ENCODE data around the gene HIPK1.
"Not testable (repeated sequence)": the region's sequence is repeated elsewhere in the genome, so short reads cannot be mapped to it uniquely, and the experiment has no call there.

The HIPK1 gene

GRCh38 chr1:113943028-113943811 is 14.1 kb downstream of the HIPK1 start:
- peak in 1 of 2 experiments; percentile 49 for DNase-seq
- TF ChIP-seq POLR2A (IDR thresholded peaks at IDR 0.05; ENCODE audit: low read length) = no peak
- TF ChIP-seq GATA1 (IDR thresholded peaks at IDR 0.05; ENCODE audit: low read depth, low read length) = no peak

GRCh38 chr1:113945329-113945728 is 16.2 kb downstream of the HIPK1 start:
- no peak for TF ChIP-seq GATA1 (IDR thresholded peaks at IDR 0.05; ENCODE audit: low read depth, low read length)
- TF ChIP-seq POLR2A (IDR thresholded peaks at IDR 0.05; ENCODE audit: low read length) = no peak

GRCh38 chr1:113946112-113946511 is 17.0 kb downstream of the HIPK1 start:
- TF ChIP-seq POLR2A (IDR thresholded peaks at IDR 0.05; ENCODE audit: low read length) (no peak), GATA1 (IDR thresholded peaks at IDR 0.05; ENCODE audit: low read depth, low read length) (no peak)
- DNase-seq = no peak

More at GRCh38 chr1:113945329-113945728, 16.2 kb downstream of the HIPK1 start:
- DNase-seq = no peak

GRCh38 chr1:113946678-113947387 is 17.7 kb downstream of the HIPK1 start:
- peak in 1 of 2 experiments; percentile 21 for DNase-seq
- no peak for TF ChIP-seq GATA1 (IDR thresholded peaks at IDR 0.05; ENCODE audit: low read depth, low read length)
- TF ChIP-seq POLR2A (IDR thresholded peaks at IDR 0.05; ENCODE audit: low read length) = no peak

- no peak for TF ChIP-seq GATA1 (IDR thresholded peaks at IDR 0.05; ENCODE audit: low read depth, low read length)
- no peak for TF ChIP-seq POLR2A (IDR thresholded peaks at IDR 0.05; ENCODE audit: low read length)
- DNase-seq = no peak
Observed at GRCh38 chr1:113947388-113948107, 18.4 kb downstream of the HIPK1 start.

- not testable (repeated sequence) for DNase-seq
Observed at GRCh38 chr1:113948151-113948550, 19.0 kb downstream of the HIPK1 start.

GRCh38 chr1:113949007-113949406 is 19.9 kb downstream of the HIPK1 start:
- no peak for TF ChIP-seq POLR2A (IDR thresholded peaks at IDR 0.05; ENCODE audit: low read length)
- no peak for TF ChIP-seq GATA1 (IDR thresholded peaks at IDR 0.05; ENCODE audit: low read depth, low read length)
- peak; percentile 48 to 66 for DNase-seq

- no peak for DNase-seq
- no peak for TF ChIP-seq GATA1 (IDR thresholded peaks at IDR 0.05; ENCODE audit: low read depth, low read length)
- TF ChIP-seq POLR2A (IDR thresholded peaks at IDR 0.05; ENCODE audit: low read length) = no peak
Observed at GRCh38 chr1:113950908-113951307, 21.8 kb downstream of the HIPK1 start.

GRCh38 chr1:113951719-113952118 is 22.6 kb downstream of the HIPK1 start:
- TF ChIP-seq GATA1 (IDR thresholded peaks at IDR 0.05; ENCODE audit: low read depth, low read length) (no peak), POLR2A (IDR thresholded peaks at IDR 0.05; ENCODE audit: low read length) (no peak)
- DNase-seq = no peak

GRCh38 chr1:113957984-113958383 is 28.9 kb downstream of the HIPK1 start:
- TF ChIP-seq POLR2A (IDR thresholded peaks at IDR 0.05; ENCODE audit: low read length) = no peak
- no peak for TF ChIP-seq GATA1 (IDR thresholded peaks at IDR 0.05; ENCODE audit: low read depth, low read length)
- no peak for DNase-seq

- no peak for TF ChIP-seq POLR2A (IDR thresholded peaks at IDR 0.05; ENCODE audit: low read length)
- no peak for TF ChIP-seq GATA1 (IDR thresholded peaks at IDR 0.05; ENCODE audit: low read depth, low read length)
- DNase-seq = no peak
Observed at GRCh38 chr1:113958691-113959090, 29.6 kb downstream of the HIPK1 start.

- TF ChIP-seq POLR2A (IDR thresholded peaks at IDR 0.05; ENCODE audit: low read length) (no peak), GATA1 (IDR thresholded peaks at IDR 0.05; ENCODE audit: low read depth, low read length) (no peak)
- peak; percentile 5 to 22 for DNase-seq
Observed at GRCh38 chr1:113963281-113963906, 34.3 kb downstream of the HIPK1 start.

GRCh38 chr1:113965703-113966412 is 36.7 kb downstream of the HIPK1 start:
- no peak for TF ChIP-seq GATA1 (IDR thresholded peaks at IDR 0.05; ENCODE audit: low read depth, low read length)
- TF ChIP-seq POLR2A (IDR thresholded peaks at IDR 0.05; ENCODE audit: low read length) = no peak

More at GRCh38 chr1:113965703-113966412, 36.7 kb downstream of the HIPK1 start:
- no peak for DNase-seq
